Central memory CD8-positive, alpha-beta T cell (primary cell): Measurements from ENCODE around the gene ERVFRD-1.

ENCODE experiments used
- ATAC-seq: fragments of 150-1000 bp; cut with Tn5 transposase; replicated peaks from 2 replicates; pipeline ENCODE4 v1.10.0; 2022; ENCODE audit warnings: mild to moderate bottlenecking, moderate FRiP score, moderate number of reproducible peaks; ENCODE audit not compliant: poor library complexity, severe bottlenecking; ENCODE audit errors: extremely low read depth
- DNase-seq, 2 donors: peaks; one replicate each; pipeline ENCODE4 v3.0.0; 2021; ENCODE audit warnings: low spot score in 2 of 2
- H3K27ac Mint-ChIP-seq: one replicate; pipeline ENCODE4 v1.8.0; 2022; ENCODE audit warnings: low read depth, mild to moderate bottlenecking, moderate library complexity, mixed read lengths
- H3K27me3 Mint-ChIP-seq: one replicate; pipeline ENCODE4 v1.8.0; 2022; ENCODE audit warnings: mixed read lengths
- H3K36me3 Mint-ChIP-seq: one replicate; pipeline ENCODE4 v1.8.0; 2022; ENCODE audit warnings: mild to moderate bottlenecking, moderate library complexity, mixed read lengths; ENCODE audit not compliant: insufficient read depth
- H3K4me1 Mint-ChIP-seq: one replicate; pipeline ENCODE4 v1.8.0; 2022; ENCODE audit warnings: mixed read lengths
- H3K4me3 Mint-ChIP-seq: one replicate; pipeline ENCODE4 v1.8.0; 2022; ENCODE audit warnings: mild to moderate bottlenecking, moderate library complexity, mixed read lengths
- H3K9me3 Mint-ChIP-seq: one replicate; pipeline ENCODE4 v1.8.0; 2022; ENCODE audit warnings: mixed read lengths

ERVFRD-1 gene

GRCh38 chr6:11053307-11053706, 58.2 kb downstream of the ERVFRD-1 start:
- Mint-ChIP-seq H3K27me3 (peaks cover 53% of the 10 kb centered on the region), H3K4me3 (no peak overlapping the region), H3K27ac (no peak overlapping the region), H3K36me3 (no peaks in the 10 kb centered on the region), H3K9me3 (no peaks in the 10 kb centered on the region), H3K4me1 (no peaks in the 10 kb centered on the region)
- DNase-seq (no peak), ATAC-seq (no peak)
